NOMO-1 treated with DMSO at 0.1 percent for 48 hours (cell line): Measurements from ENCODE around the gene MYL3.

Experiments used
- DNase-seq: peaks from one replicate; lab custom pipeline; 2025; ENCODE audit not compliant: unreplicated experiment; lab: John Stamatoyannopoulos, UW

The MYL3 gene

GRCh38 chr3:46899151-46900006, 36.1 kb upstream of the MYL3 start:
- no peak for DNase-seq

GRCh38 chr3:46898321-46899150, 35.3 kb upstream of the MYL3 start:
- no peak for DNase-seq

- DNase-seq: no peak
These were observed 34.6 kb upstream of the MYL3 start for GRCh38 chr3:46897829-46898320.

- no peak for DNase-seq
These were observed 33.8 kb upstream of the MYL3 start for GRCh38 chr3:46897031-46897430.

GRCh38 chr3:46896386-46896785, 33.1 kb upstream of the MYL3 start:
- DNase-seq: no peak

GRCh38 chr3:46895761-46896160, 32.5 kb upstream of the MYL3 start:
- DNase-seq: no peak

- DNase-seq: peak; percentile 32
These were observed 32.0 kb upstream of the MYL3 start for GRCh38 chr3:46895204-46895660.

GRCh38 chr3:46894256-46894655, 31.0 kb upstream of the MYL3 start:
- no peak for DNase-seq

- DNase-seq: no peak
These were observed 30.5 kb upstream of the MYL3 start for GRCh38 chr3:46893763-46894162.

GRCh38 chr3:46893146-46893748, 30.0 kb upstream of the MYL3 start:
- no peak for DNase-seq

GRCh38 chr3:46892285-46893145, 29.3 kb upstream of the MYL3 start:
- DNase-seq: peak; percentile 83

GRCh38 chr3:46891132-46891531, 27.9 kb upstream of the MYL3 start:
- no peak for DNase-seq

- DNase-seq: no peak
These were observed 26.9 kb upstream of the MYL3 start for GRCh38 chr3:46890132-46890531.

- no peak for DNase-seq
These were observed 26.3 kb upstream of the MYL3 start for GRCh38 chr3:46889381-46890110.

- no peak for DNase-seq
These were observed 25.5 kb upstream of the MYL3 start for GRCh38 chr3:46888705-46889104.

- DNase-seq: no peak
These were observed 24.8 kb upstream of the MYL3 start for GRCh38 chr3:46887980-46888494.

- DNase-seq: no peak
These were observed 22.4 kb upstream of the MYL3 start for GRCh38 chr3:46885612-46886011.

GRCh38 chr3:46884929-46885328, 21.7 kb upstream of the MYL3 start:
- no peak for DNase-seq

GRCh38 chr3:46884427-46884826, 21.2 kb upstream of the MYL3 start:
- no peak for DNase-seq

GRCh38 chr3:46883830-46884185, 20.6 kb upstream of the MYL3 start:
- no peak for DNase-seq
